CD4-positive, alpha-beta T cell treated with Interleukin-6 at 100 ng/mL for 8 hours (primary cell): ENCODE measurements around the gene ZBBX.
A peak's percentile ranks its signal among the peaks of the same experiment; 100 is the strongest.
"Not testable (repeated sequence)": the region's sequence is repeated elsewhere in the genome, so short reads cannot be mapped to it uniquely, and the experiment has no call there.

Experiments
- DNase-seq: peaks from one replicate; pipeline ENCODE4 v3.0.0-alpha.2; 2020; ENCODE audit warnings: mixed read lengths, low spot score

ZBBX gene

GRCh38 chr3:167380004-167380689 lies at the start of gene ZBBX:
TSS of gene ZBBX (minus strand) at chr3:167380297. CDS start at chr3:167372901, 7,396 bp downstream.
- DNase-seq: peak; percentile 68

- not testable (repeated sequence) for DNase-seq
These were observed 46.9 kb upstream of the ZBBX start for GRCh38 chr3:167426962-167427361.

GRCh38 chr3:167422396-167422795 lies 42.3 kb upstream of the ZBBX start:
- DNase-seq: not testable (repeated sequence)

- DNase-seq: no peak
These were observed 29.5 kb upstream of the ZBBX start for GRCh38 chr3:167409611-167410010.

GRCh38 chr3:167406876-167407492 lies 26.9 kb upstream of the ZBBX start:
- DNase-seq: no peak

- no peak for DNase-seq
These were observed 17.7 kb upstream of the ZBBX start for GRCh38 chr3:167397826-167398225.

GRCh38 chr3:167396075-167396474 lies 16.0 kb upstream of the ZBBX start:
- DNase-seq: no peak

GRCh38 chr3:167394003-167394402 lies 13.9 kb upstream of the ZBBX start:
- DNase-seq: no peak

- DNase-seq: no peak
These were observed 2.1 kb upstream of the ZBBX start for GRCh38 chr3:167382155-167382554.

- no peak for DNase-seq
These were observed 4.6 kb downstream of the ZBBX start for GRCh38 chr3:167375478-167375877.

GRCh38 chr3:167372138-167372537 lies 8.0 kb downstream of the ZBBX start:
- no peak for DNase-seq

GRCh38 chr3:167361948-167362347 lies 18.1 kb downstream of the ZBBX start:
- no peak for DNase-seq

GRCh38 chr3:167361306-167361705 lies 18.8 kb downstream of the ZBBX start:
- DNase-seq: no peak

GRCh38 chr3:167355446-167355845 lies 24.7 kb downstream of the ZBBX start:
- no peak for DNase-seq

GRCh38 chr3:167354751-167355150 lies 25.3 kb downstream of the ZBBX start:
- no peak for DNase-seq

- DNase-seq: no peak
These were observed 29.7 kb downstream of the ZBBX start for GRCh38 chr3:167350245-167350862.

GRCh38 chr3:167346171-167346570 lies 33.9 kb downstream of the ZBBX start:
- DNase-seq: no peak

GRCh38 chr3:167330993-167331785 lies 48.9 kb downstream of the ZBBX start:
- DNase-seq: no peak

- DNase-seq: no peak
These were observed 56.5 kb downstream of the ZBBX start for GRCh38 chr3:167323572-167323971.

GRCh38 chr3:167318996-167319615 lies 61.0 kb downstream of the ZBBX start:
- no peak for DNase-seq

GRCh38 chr3:167318306-167318705 lies 61.8 kb downstream of the ZBBX start:
- DNase-seq: no peak

GRCh38 chr3:167306319-167306718 lies 73.8 kb downstream of the ZBBX start:
- no peak for DNase-seq
